HG03064 (cell line): ENCODE measurements around the gene RBM20.
"Not testable (repeated sequence)": the region's sequence is repeated elsewhere in the genome, so short reads cannot be mapped to it uniquely, and the experiment has no call there.

Source experiments
- ATAC-seq: cut with Tn5 transposase; IDR thresholded peaks from one replicate; pipeline ENCODE4 v1.9.1; 2021; ENCODE audit warnings: low read depth; ENCODE audit not compliant: unreplicated experiment

RBM20 gene

GRCh38 chr10:110646417-110647135, 2.4 kb downstream of the RBM20 start:
- ATAC-seq, result no peak

- ATAC-seq, result no peak
Measured at GRCh38 chr10:110647136-110647430, 2.9 kb downstream of the RBM20 start.

- no peak for ATAC-seq
Measured at GRCh38 chr10:110648692-110649346, 4.7 kb downstream of the RBM20 start.

- ATAC-seq, result no peak
Measured at GRCh38 chr10:110649347-110650264, 5.5 kb downstream of the RBM20 start.

GRCh38 chr10:110650265-110650668, 6.1 kb downstream of the RBM20 start:
- ATAC-seq, result no peak

- peak; percentile 89 for ATAC-seq
Measured at GRCh38 chr10:110651044-110651958, 7.2 kb downstream of the RBM20 start.

GRCh38 chr10:110652475-110653118, 8.5 kb downstream of the RBM20 start:
- ATAC-seq, result no peak

GRCh38 chr10:110655320-110655719, 11.2 kb downstream of the RBM20 start:
- no peak for ATAC-seq

GRCh38 chr10:110656612-110657011, 12.5 kb downstream of the RBM20 start:
- ATAC-seq, result no peak

GRCh38 chr10:110657973-110658691, 14.0 kb downstream of the RBM20 start:
- ATAC-seq, result no peak

- no peak for ATAC-seq
Measured at GRCh38 chr10:110659558-110659957, 15.4 kb downstream of the RBM20 start.

GRCh38 chr10:110660289-110660688, 16.2 kb downstream of the RBM20 start:
- ATAC-seq, result not testable (repeated sequence)

- ATAC-seq, result no peak
Measured at GRCh38 chr10:110661292-110661691, 17.2 kb downstream of the RBM20 start.

GRCh38 chr10:110664483-110665420, 20.6 kb downstream of the RBM20 start:
- ATAC-seq, result no peak

GRCh38 chr10:110666259-110666658, 22.1 kb downstream of the RBM20 start:
- not testable (repeated sequence) for ATAC-seq

- ATAC-seq, result no peak
Measured at GRCh38 chr10:110666673-110667072, 22.5 kb downstream of the RBM20 start.

- ATAC-seq, result no peak
Measured at GRCh38 chr10:110667620-110668343, 23.6 kb downstream of the RBM20 start.
